Stimulated activated CD4-positive, alpha-beta T cell treated with anti-CD3 and anti-CD28 coated beads, Interleukin-1b, Interleukin-23, amount 100 ng/mL, for 48 hours (primary cell): Measurements from ENCODE around the gene SAPCD2.
A peak's percentile ranks its signal among the peaks of the same experiment; 100 is the strongest.

ENCODE experiments used
- DNase-seq: peaks from one replicate; pipeline ENCODE4 v3.0.0-alpha.2; 2020

The SAPCD2 gene

GRCh38 chr9:137107312-137107921 lies 37.1 kb upstream of the SAPCD2 start:
- DNase-seq: no peak

- DNase-seq: no peak
These were observed 36.4 kb upstream of the SAPCD2 start for GRCh38 chr9:137106662-137107250.

GRCh38 chr9:137105814-137106661 lies 35.7 kb upstream of the SAPCD2 start:
- no peak for DNase-seq

- no peak for DNase-seq
These were observed 33.0 kb upstream of the SAPCD2 start for GRCh38 chr9:137103206-137103999.

- no peak for DNase-seq
These were observed 28.9 kb upstream of the SAPCD2 start for GRCh38 chr9:137099231-137099630.

GRCh38 chr9:137097761-137098462 lies 27.6 kb upstream of the SAPCD2 start:
- DNase-seq: no peak

- DNase-seq: no peak
These were observed 26.6 kb upstream of the SAPCD2 start for GRCh38 chr9:137096785-137097546.

GRCh38 chr9:137095664-137096517 lies 25.5 kb upstream of the SAPCD2 start:
- peak; percentile 86 for DNase-seq

- DNase-seq: no peak
These were observed 19.0 kb upstream of the SAPCD2 start for GRCh38 chr9:137089232-137089947.

GRCh38 chr9:137088121-137088520 lies 17.8 kb upstream of the SAPCD2 start:
- no peak for DNase-seq

GRCh38 chr9:137087409-137087925 lies 17.1 kb upstream of the SAPCD2 start:
- no peak for DNase-seq

- peak; percentile 100 for DNase-seq
These were observed 16.4 kb upstream of the SAPCD2 start, which contains the start of gene MAN1B1 for GRCh38 chr9:137086531-137087408. TSS of gene MAN1B1 (plus strand) at chr9:137086985. CDS start at chr9:137087000, 15 bp downstream.

GRCh38 chr9:137085920-137086530 lies 15.7 kb upstream of the SAPCD2 start:
- DNase-seq: peak; percentile 36

- DNase-seq: no peak
These were observed 14.2 kb upstream of the SAPCD2 start for GRCh38 chr9:137084526-137084925.

GRCh38 chr9:137083394-137084004 lies 13.1 kb upstream of the SAPCD2 start:
- DNase-seq: peak; percentile 51

GRCh38 chr9:137082925-137083290 lies 12.6 kb upstream of the SAPCD2 start:
- DNase-seq: no peak

- no peak for DNase-seq
These were observed 12.0 kb upstream of the SAPCD2 start for GRCh38 chr9:137082222-137082924.
